HepG2 (cell line): ENCODE data around the gene DCTN1. TPM values are rescaled to one million over a fixed set of nuclear protein-coding genes. Genes with fewer than 3 reads are reported as not detected.

ENCODE experiments used
- ARNT ChIP-seq: fragments of 450-650 bp; IDR thresholded peaks from 2 replicates; pipeline ENCODE4 v1.6.1; 2017
- HDAC6 ChIP-seq: fragments of 200-600 bp; sonication (generic); IDR thresholded peaks from 2 replicates; pipeline ENCODE4 v1.7.0; 2017; ENCODE audit warnings: mild to moderate bottlenecking, antibody characterized with exemption, low read length, low read depth
- ISL2 ChIP-seq: sonication (generic); formaldehyde crosslinking; IDR thresholded peaks from 2 replicates; pipeline ENCODE4 v1.5.0; 2020; ENCODE audit warnings: missing genetic modification reagents
- KAT7 ChIP-seq: IDR thresholded peaks from 2 replicates; pipeline ENCODE4 v1.6.1; 2018; ENCODE audit warnings: borderline replicate concordance, missing compliant biosample characterization
- MBNL3 ChIP-seq: fragments of 250-450 bp; sonication (Bioruptor Pico); conservative IDR thresholded peaks from 2 replicates; pipeline ENCODE4 v1.8.0; 2022; ENCODE audit warnings: mild to moderate bottlenecking, inconsistent platforms
- MTERF4 ChIP-seq: sonication (generic); formaldehyde crosslinking; IDR thresholded peaks from 2 replicates; pipeline ENCODE4 v1.8.0; 2023; ENCODE audit warnings: mild to moderate bottlenecking, missing genetic modification reagents
- NFKB2 ChIP-seq: sonication (generic); formaldehyde crosslinking; IDR thresholded peaks from 2 replicates; pipeline ENCODE4 v1.4.0; 2020; ENCODE audit warnings: missing genetic modification reagents, borderline replicate concordance
- PBX2 ChIP-seq: IDR thresholded peaks from 2 replicates; pipeline ENCODE4 v1.6.1; 2016; ENCODE audit warnings: control low read depth
- PREB ChIP-seq: sonication (generic); formaldehyde crosslinking; IDR thresholded peaks from 2 replicates; pipeline ENCODE4 v1.4.0; 2020; ENCODE audit warnings: missing genetic modification reagents
- RELA ChIP-seq: sonication (generic); formaldehyde crosslinking; IDR thresholded peaks from 2 replicates; pipeline ENCODE4 v1.4.0; 2020; ENCODE audit warnings: missing genetic modification reagents
- SMARCE1 ChIP-seq: fragments of 450-650 bp; IDR thresholded peaks from 2 replicates; pipeline ENCODE4 v1.6.1; 2017; ENCODE audit warnings: borderline replicate concordance
- TBX2 ChIP-seq: sonication (generic); formaldehyde crosslinking; IDR thresholded peaks from 2 replicates; pipeline ENCODE4 v1.5.0; 2020; ENCODE audit warnings: missing genetic modification reagents, mild to moderate bottlenecking, borderline replicate concordance
- ZBTB49 ChIP-seq: sonication (generic); formaldehyde crosslinking; IDR thresholded peaks from 2 replicates; pipeline ENCODE4 v1.4.0; 2020; ENCODE audit warnings: missing genetic modification reagents, borderline replicate concordance
- ZFP91 ChIP-seq: sonication (generic); formaldehyde crosslinking; IDR thresholded peaks from 2 replicates; pipeline ENCODE4 v1.9.0; 2022; ENCODE audit warnings: missing genetic modification reagents, mild to moderate bottlenecking, borderline replicate concordance
- ZKSCAN1 ChIP-seq: fragments of 150-350 bp; IDR thresholded peaks from 2 replicates; pipeline ENCODE4 v1.6.1; 2014; ENCODE audit warnings: low read length
- ZMYM3 ChIP-seq: sonication (generic); formaldehyde crosslinking; IDR thresholded peaks from 2 replicates; pipeline ENCODE4 v1.5.1; 2020; ENCODE audit warnings: mild to moderate bottlenecking, missing genetic modification reagents
- ZNF225 ChIP-seq: sonication (generic); formaldehyde crosslinking; IDR thresholded peaks from 2 replicates; pipeline ENCODE4 v1.4.0; 2020; ENCODE audit warnings: mild to moderate bottlenecking, missing genetic modification reagents
- ZNF260 ChIP-seq: sonication (generic); formaldehyde crosslinking; IDR thresholded peaks from 2 replicates; pipeline ENCODE4 v1.4.0; 2020; ENCODE audit warnings: missing genetic modification reagents, low read depth, mild to moderate bottlenecking, borderline replicate concordance
- ZNF446 ChIP-seq: sonication (generic); formaldehyde crosslinking; IDR thresholded peaks from 2 replicates; pipeline ENCODE4 v1.5.0; 2020; ENCODE audit warnings: mild to moderate bottlenecking, missing genetic modification reagents
- ZNF543 ChIP-seq: sonication (generic); formaldehyde crosslinking; IDR thresholded peaks from 2 replicates; pipeline ENCODE4 v1.4.0; 2020; ENCODE audit warnings: mild to moderate bottlenecking, missing genetic modification reagents
- ZNF605 ChIP-seq: sonication (generic); formaldehyde crosslinking; IDR thresholded peaks from 2 replicates; pipeline ENCODE4 v1.8.0; 2022; ENCODE audit warnings: mild to moderate bottlenecking, missing genetic modification reagents
- ZNF652 ChIP-seq: IDR thresholded peaks from 2 replicates; pipeline ENCODE4 v1.6.1; 2016; ENCODE audit warnings: low read depth, borderline replicate concordance
- ZSCAN9 ChIP-seq: IDR thresholded peaks from 2 replicates; pipeline ENCODE4 v1.6.1; 2016; ENCODE audit warnings: borderline replicate concordance
- polyA plus RNA-seq, 8 experiments: library from polyadenylated mRNA; depleted of rRNA in 3 of 8; stranded (reverse) in 7 of 8; unstranded in 1 of 8; fragments of >200 nt; fragmentation: Illumina TruSeq in 4 of 8; extraction: Trizol in 4 of 8; gene quantifications; 2 replicates each; pipeline versions ENCODE4 v1.2.1 to v1.2.3, GENCODE V29; 2011 to 2016; ENCODE audit warnings: low read depth in 4 of 8, missing spikeins in 1 of 8, mixed read lengths in 1 of 8; ENCODE audit not compliant: insufficient read depth in 1 of 8
- total RNA-seq, 5 experiments: library from RNA; depleted of rRNA; stranded (reverse); fragments of >200 nt; fragmentation: Illumina TruSeq; extraction: Trizol; gene quantifications; 2 replicates each; pipeline ENCODE4 v1.2.3, GENCODE V29; 2016; ENCODE audit warnings: low read depth in 1 of 5

DCTN1 gene
- total and polyA plus RNA-seq, 2 of the 13 experiments (the other 11 are each of a cell fraction or from before 2014, with no cell fraction given): 73.2 to 122 TPM

GRCh38 chr2:74379851-74380789, at the start of gene DCTN1 (continued):
- TF ChIP-seq RELA (CRISPR knock-in tag) (no peak), ZBTB49 (CRISPR knock-in tag) (no peak), ISL2 (CRISPR knock-in tag) (no peak), ZKSCAN1 (no peak), MBNL3 (CRISPR knock-in tag) (no peak), ZNF260 (CRISPR knock-in tag) (no peak), ZNF446 (CRISPR knock-in tag) (no peak), PBX2 (CRISPR knock-in tag) (no peak), ZNF605 (CRISPR knock-in tag) (no peak), ZSCAN9 (CRISPR knock-in tag) (no peak), HDAC6 (no peak), MTERF4 (CRISPR knock-in tag) (0 out of 2 replicates have a peak, but pooled peaks have one; percentile 50), SMARCE1 (no peak), ZNF652 (no peak), ZNF225 (CRISPR knock-in tag) (0 out of 2 replicates have a peak, but pooled peaks have one; percentile 38), ZFP91 (0 out of 2 replicates have a peak, but pooled peaks have one; percentile 54), KAT7 (CRISPR knock-in tag) (no peak), ZNF543 (CRISPR knock-in tag) (no peak), NFKB2 (CRISPR knock-in tag) (peak; percentile 54; the same call in 1 of the 2 replicates), PREB (CRISPR knock-in tag) (no peak), ARNT (no peak), TBX2 (CRISPR knock-in tag) (0 out of 2 replicates have a peak, but pooled peaks have one; percentile 24), ZMYM3 (CRISPR knock-in tag) (peak; percentile 58; the same call in 1 of the 2 replicates)
